ENCODE results near the gene ILDR2.

The ILDR2 gene

GRCh38 chr1:166924823-166925541, 50.4 kb downstream of the ILDR2 start:
- no peak for DNase-seq (ENCODE audit: low read depth in 2 of 2)

GRCh38 chr1:166920561-166921475, 54.5 kb downstream of the ILDR2 start:
- no peak for DNase-seq (ENCODE audit: low read depth in 2 of 2)

GRCh38 chr1:166918956-166919316, 56.4 kb downstream of the ILDR2 start:
- no peak for DNase-seq (ENCODE audit: low read depth in 2 of 2)

GRCh38 chr1:166918088-166918955, 57.0 kb downstream of the ILDR2 start:
- DNase-seq (ENCODE audit: low read depth in 2 of 2): no peak

GRCh38 chr1:166915941-166916340, 59.4 kb downstream of the ILDR2 start:
- DNase-seq (ENCODE audit: low read depth in 2 of 2): no peak

- no peak for DNase-seq (ENCODE audit: low read depth in 2 of 2)
Measured at GRCh38 chr1:166915042-166915441, 60.3 kb downstream of the ILDR2 start.

GRCh38 chr1:166914111-166914510, 61.2 kb downstream of the ILDR2 start:
- no peak for DNase-seq (ENCODE audit: low read depth in 2 of 2)

GRCh38 chr1:166911624-166912023, 63.7 kb downstream of the ILDR2 start:
- DNase-seq (ENCODE audit: low read depth in 2 of 2): no peak

- peak; percentile 43 to 67 for DNase-seq (ENCODE audit: low read depth in 2 of 2)
Measured at GRCh38 chr1:166910396-166910994, 64.8 kb downstream of the ILDR2 start.

- no peak for DNase-seq (ENCODE audit: low read depth in 2 of 2)
Measured at GRCh38 chr1:166908942-166909341, 66.4 kb downstream of the ILDR2 start.

- DNase-seq (ENCODE audit: low read depth in 2 of 2): no peak
Measured at GRCh38 chr1:166907763-166908162, 67.6 kb downstream of the ILDR2 start.

- DNase-seq (ENCODE audit: low read depth in 2 of 2): no peak
Measured at GRCh38 chr1:166907051-166907450, 68.3 kb downstream of the ILDR2 start.

GRCh38 chr1:166906647-166907046, 68.7 kb downstream of the ILDR2 start:
- DNase-seq (ENCODE audit: low read depth in 2 of 2): no peak

GRCh38 chr1:166905900-166906299, 69.4 kb downstream of the ILDR2 start:
- DNase-seq (ENCODE audit: low read depth in 2 of 2): no peak

- no peak for DNase-seq (ENCODE audit: low read depth in 2 of 2)
Measured at GRCh38 chr1:166905136-166905535, 70.2 kb downstream of the ILDR2 start.

GRCh38 chr1:166903232-166903631, 72.1 kb downstream of the ILDR2 start:
- no peak for DNase-seq (ENCODE audit: low read depth in 2 of 2)

GRCh38 chr1:166902279-166902678, 73.1 kb downstream of the ILDR2 start:
- no peak for DNase-seq (ENCODE audit: low read depth in 2 of 2)

GRCh38 chr1:166900987-166901386, 74.4 kb downstream of the ILDR2 start:
- DNase-seq (ENCODE audit: low read depth in 2 of 2): no peak

GRCh38 chr1:166899769-166900168, 75.6 kb downstream of the ILDR2 start:
- no peak for DNase-seq (ENCODE audit: low read depth in 2 of 2)

- no peak for DNase-seq (ENCODE audit: low read depth in 2 of 2)
Measured at GRCh38 chr1:166895766-166896165, 79.6 kb downstream of the ILDR2 start.

- no peak for DNase-seq (ENCODE audit: low read depth in 2 of 2)
Measured at GRCh38 chr1:166889776-166890175, 85.6 kb downstream of the ILDR2 start.

Measured in stimulated activated CD4-positive, alpha-beta T cell treated with anti-CD3 and anti-CD28 coated beads, Interleukin-1b, Interleukin-23, amount 100 ng/mL, for 4 hours (primary cell).